GM12892 (cell line): ENCODE results near the gene TCF12.

Source experiments
- POLR2AphosphoS5 ChIP-seq: IDR thresholded peaks from 2 replicates; pipeline ENCODE4 v1.6.1; 2011; ENCODE audit warnings: low read depth, low read length, control low read depth
- TAF1 ChIP-seq: IDR thresholded peaks from 2 replicates; pipeline ENCODE4 v1.6.1; 2011; ENCODE audit warnings: low read depth, mild to moderate bottlenecking, control low read depth, low read length, borderline replicate concordance

GRCh38 chr15:57108296-57108695 lies 189.9 kb downstream of the TCF12 start:
- TF ChIP-seq TAF1 (no peak), POLR2AphosphoS5 (no peak)
